Skeletal muscle tissue (tissue), 4 donors: Measurements from ENCODE around the gene ERP27. TPM values are rescaled to one million over a fixed set of nuclear protein-coding genes. Genes with fewer than 3 reads are reported as not detected.

Experiments
- H3K27ac ChIP-seq: one replicate; pipeline ENCODE4 v1.7.0; 2013; ENCODE audit warnings: mild to moderate bottlenecking, low read depth, low read length, inconsistent platforms
- H3K27me3 ChIP-seq, 3 donors: one replicate each; pipeline ENCODE4 v1.7.0; 2013; ENCODE audit warnings: low read length in 3 of 3; ENCODE audit not compliant: control insufficient read depth in 3 of 3, insufficient read depth in 3 of 3
- H3K36me3 ChIP-seq, 3 donors: one replicate each; pipeline ENCODE4 v1.7.0; 2013; ENCODE audit warnings: low read length in 3 of 3; ENCODE audit not compliant: control insufficient read depth in 3 of 3, insufficient read depth in 3 of 3
- H3K4me1 ChIP-seq, 3 donors: one replicate each; pipeline ENCODE4 v1.7.0; 2013; ENCODE audit warnings: low read length in 3 of 3, mild to moderate bottlenecking in 3 of 3; ENCODE audit not compliant: control insufficient read depth in 3 of 3, insufficient read depth in 3 of 3
- H3K4me3 ChIP-seq, 3 donors: one replicate each; pipeline ENCODE4 v1.7.0; 2013; ENCODE audit warnings: low read length in 3 of 3
- H3K9ac ChIP-seq, 3 donors: one replicate each; pipeline ENCODE4 v1.7.0; 2013; ENCODE audit warnings: low read length in 3 of 3, mild to moderate bottlenecking in 3 of 3, moderate library complexity in 2 of 3, low read depth in 1 of 3
- H3K9me3 ChIP-seq, 3 donors: one replicate each; pipeline ENCODE4 v1.7.0; 2013; ENCODE audit warnings: low read length in 3 of 3; ENCODE audit not compliant: control insufficient read depth in 3 of 3
- total RNA-seq: library from RNA; depleted of rRNA; stranded (reverse); fragments of >200 nt; gene quantifications from one replicate; pipeline ENCODE4 v1.2.3, GENCODE V29; 2014
- donor health status: Osteomylitis.

Gene ERP27
- total RNA-seq, 1 donor from 2014 or later = not detected

- H3K4me1 ChIP-seq = no peaks in the 10 kb centered on the region
- H3K36me3 ChIP-seq = peaks cover 6 to 29% (median 10%) of the 10 kb centered on the region in 3 donors
- peaks cover 0 to 2% (median 0%) of the 10 kb centered on the region in 3 donors for H3K9me3 ChIP-seq
- H3K9ac ChIP-seq = no peak overlapping the region
- no peaks in the 10 kb centered on the region for H3K27me3 ChIP-seq
- no peak overlapping the region for H3K27ac ChIP-seq
- H3K4me3 ChIP-seq = no peak overlapping the region
These were observed 4.0 kb upstream of the ERP27 start for GRCh38 chr12:14942196-14942931.

- H3K9me3 ChIP-seq = peaks cover 0 to 2% (median 0%) of the 10 kb centered on the region in 3 donors
- no peak overlapping the region for H3K4me3 ChIP-seq
- H3K27me3 ChIP-seq = no peaks in the 10 kb centered on the region
- H3K9ac ChIP-seq = no peak overlapping the region
- no peaks in the 10 kb centered on the region for H3K4me1 ChIP-seq
- H3K36me3 ChIP-seq = peaks cover 6 to 23% (median 10%) of the 10 kb centered on the region in 3 donors
- H3K27ac ChIP-seq = no peak overlapping the region
These were observed 3.0 kb upstream of the ERP27 start for GRCh38 chr12:14941369-14941768.

GRCh38 chr12:14937689-14938088, 648 bp downstream of the ERP27 start:
- Histone ChIP-seq H3K4me1 (no peaks in the 10 kb centered on the region), H3K9ac (no peak overlapping the region)

GRCh38 chr12:14937014-14937413, 1.3 kb downstream of the ERP27 start:
- Histone ChIP-seq H3K9me3 (no peaks in the 10 kb centered on the region), H3K27ac (no peak overlapping the region), H3K4me3 (no peak overlapping the region), H3K36me3 (peaks cover 0 to 3% (median 0%) of the 10 kb centered on the region in 3 donors), H3K4me1 (no peaks in the 10 kb centered on the region), H3K9ac (no peak overlapping the region), H3K27me3 (no peaks in the 10 kb centered on the region)

More at GRCh38 chr12:14937689-14938088, 648 bp downstream of the ERP27 start:
- Histone ChIP-seq H3K9me3 (peaks cover 0 to 2% (median 0%) of the 10 kb centered on the region in 3 donors), H3K36me3 (peaks cover 5 to 8% (median 6%) of the 10 kb centered on the region in 3 donors), H3K27me3 (no peaks in the 10 kb centered on the region), H3K4me3 (no peak overlapping the region), H3K27ac (no peak overlapping the region)

- H3K4me3 ChIP-seq = no peak overlapping the region
- no peak overlapping the region for H3K9ac ChIP-seq
These were observed 2.0 kb downstream of the ERP27 start for GRCh38 chr12:14936224-14936861.

GRCh38 chr12:14935031-14935430, 3.3 kb downstream of the ERP27 start:
- Histone ChIP-seq H3K27me3 (no peaks in the 10 kb centered on the region), H3K27ac (no peak overlapping the region), H3K4me1 (no peaks in the 10 kb centered on the region), H3K36me3 (no peaks in the 10 kb centered on the region), H3K4me3 (no peak overlapping the region), H3K9ac (no peak overlapping the region), H3K9me3 (no peaks in the 10 kb centered on the region)

More at GRCh38 chr12:14936224-14936861, 2.0 kb downstream of the ERP27 start:
- Histone ChIP-seq H3K36me3 (no peaks in the 10 kb centered on the region), H3K27me3 (no peaks in the 10 kb centered on the region), H3K9me3 (no peaks in the 10 kb centered on the region), H3K4me1 (no peaks in the 10 kb centered on the region), H3K27ac (no peak overlapping the region)

GRCh38 chr12:14934511-14934910, 3.8 kb downstream of the ERP27 start:
- Histone ChIP-seq H3K9ac (no peak overlapping the region), H3K36me3 (no peaks in the 10 kb centered on the region), H3K4me3 (no peak overlapping the region), H3K4me1 (no peaks in the 10 kb centered on the region), H3K27ac (no peak overlapping the region), H3K9me3 (no peaks in the 10 kb centered on the region), H3K27me3 (no peaks in the 10 kb centered on the region)

- no peak overlapping the region for H3K27ac ChIP-seq
- no peak overlapping the region for H3K4me3 ChIP-seq
- no peaks in the 10 kb centered on the region for H3K27me3 ChIP-seq
- H3K36me3 ChIP-seq = no peaks in the 10 kb centered on the region
- no peak overlapping the region for H3K9ac ChIP-seq
- H3K9me3 ChIP-seq = no peaks in the 10 kb centered on the region
- H3K4me1 ChIP-seq = no peaks in the 10 kb centered on the region
These were observed 6.4 kb downstream of the ERP27 start for GRCh38 chr12:14931791-14932560.

- no peaks in the 10 kb centered on the region for H3K27me3 ChIP-seq
- H3K9ac ChIP-seq = no peak overlapping the region
- H3K4me1 ChIP-seq = no peaks in the 10 kb centered on the region
- H3K36me3 ChIP-seq = no peaks in the 10 kb centered on the region
- H3K4me3 ChIP-seq = no peak overlapping the region
- no peaks in the 10 kb centered on the region for H3K9me3 ChIP-seq
- H3K27ac ChIP-seq = no peak overlapping the region
These were observed 7.0 kb downstream of the ERP27 start for GRCh38 chr12:14931359-14931758.

GRCh38 chr12:14930299-14930698, 8.0 kb downstream of the ERP27 start:
- H3K9ac ChIP-seq = no peak overlapping the region
- no peak overlapping the region for H3K27ac ChIP-seq
- no peaks in the 10 kb centered on the region for H3K4me1 ChIP-seq
- no peaks in the 10 kb centered on the region for H3K27me3 ChIP-seq
- no peaks in the 10 kb centered on the region for H3K9me3 ChIP-seq
- no peak overlapping the region for H3K4me3 ChIP-seq
- H3K36me3 ChIP-seq = no peaks in the 10 kb centered on the region
